IMR-90 (cell line): ENCODE data around the gene FMOD. TPM values are rescaled to one million over a fixed set of nuclear protein-coding genes. Genes with fewer than 3 reads are reported as not detected.
"Not testable (repeated sequence)": the region's sequence is repeated elsewhere in the genome, so short reads cannot be mapped to it uniquely, and the experiment has no call there.

Experiments
- ATAC-seq: fragments of 200-7000 bp; cut with Tn5 transposase; 2 replicates; pipeline ENCODE4 v1.9.1; 2020; ENCODE audit warnings: low read depth, mild to moderate bottlenecking, moderate library complexity
- BruUV-seq: library from RNA; stranded (reverse); fragments of 400-500 nt; replicated peaks from 2 replicates; lab custom pipeline; 2021; lab: Mats Ljungman, UMichigan
- CTCF ChIA-PET: fragments of 300-600 bp; formaldehyde crosslinking; extraction: SDS; loops from one replicate; lab custom pipeline; 2021; ENCODE audit warnings: antibody characterized with exemption; lab: Yijun Ruan, JAX
- POLR2A ChIA-PET: fragments of 300-600 bp; sonication (Branson Sonifier 250); formaldehyde crosslinking; loops from one replicate; lab custom pipeline; 2022; ENCODE audit warnings: antibody characterized with exemption; ENCODE audit not compliant: unreplicated experiment; lab: Charles Lee
- DNase-seq: peaks from one replicate; pipeline ENCODE4 v3.0.0; 2013
- H2AFZ ChIP-seq: replicated peaks from 2 replicates; pipeline ENCODE3; 2013; ENCODE audit warnings: low read length, mild to moderate bottlenecking; ENCODE audit not compliant: poor library complexity
- H2AK5ac ChIP-seq: 2 replicates; pipeline ENCODE4 v1.6.1; 2013; ENCODE audit warnings: low read depth, low read length, inconsistent platforms
- H2AK9ac ChIP-seq: replicated peaks from 2 replicates; pipeline ENCODE3; 2013; ENCODE audit warnings: mild to moderate bottlenecking, low read depth, low read length, moderate library complexity; ENCODE audit not compliant: poor library complexity
- H2BK120ac ChIP-seq: 2 replicates; pipeline ENCODE4 v1.6.1; 2013; ENCODE audit warnings: low read depth, low read length, inconsistent platforms
- H2BK15ac ChIP-seq: 3 replicates; pipeline ENCODE4 v1.6.1; 2013; ENCODE audit warnings: low read depth, low read length, inconsistent platforms
- H2BK20ac ChIP-seq: 2 replicates; pipeline ENCODE4 v1.6.1; 2013; ENCODE audit warnings: low read depth, mild to moderate bottlenecking, inconsistent platforms, low read length, moderate library complexity
- H2BK5ac ChIP-seq: 2 replicates; pipeline ENCODE4 v1.6.1; 2013; ENCODE audit warnings: mild to moderate bottlenecking, low read depth, low read length, inconsistent platforms; ENCODE audit not compliant: poor library complexity, severe bottlenecking
- H3K14ac ChIP-seq: replicated peaks from 2 replicates; pipeline ENCODE4 v1.6.1; 2013; ENCODE audit warnings: low read depth, low read length, inconsistent platforms
- H3K18ac ChIP-seq: 2 replicates; pipeline ENCODE4 v1.6.1; 2013; ENCODE audit warnings: low read depth, low read length, control low read depth
- H3K23ac ChIP-seq: 2 replicates; pipeline ENCODE4 v1.6.1; 2013; ENCODE audit warnings: low read depth, low read length, inconsistent platforms
- H3K27ac ChIP-seq: 2 replicates; pipeline ENCODE4 v1.5.1; 2013; ENCODE audit warnings: mild to moderate bottlenecking, control low read depth, low read length; ENCODE audit not compliant: insufficient read depth
- H3K27me3 ChIP-seq: 2 replicates; pipeline ENCODE4 v1.6.1; 2013; ENCODE audit warnings: low read length; ENCODE audit not compliant: control insufficient read depth, insufficient read depth
- H3K36me3 ChIP-seq: 2 replicates; pipeline ENCODE4 v1.6.1; 2013; ENCODE audit warnings: low read length, mixed read lengths; ENCODE audit not compliant: control insufficient read depth, insufficient read depth
- H3K4ac ChIP-seq: 2 replicates; pipeline ENCODE4 v1.6.1; 2013; ENCODE audit warnings: low read depth, low read length, inconsistent platforms
- H3K4me1 ChIP-seq: 2 replicates; pipeline ENCODE4 v1.6.1; 2013; ENCODE audit warnings: low read length, mixed read lengths; ENCODE audit not compliant: control insufficient read depth, insufficient read depth
- H3K4me2 ChIP-seq: 2 replicates; pipeline ENCODE4 v1.6.1; 2013; ENCODE audit warnings: low read depth, mild to moderate bottlenecking, control low read depth, low read length, moderate library complexity
- H3K4me3 ChIP-seq: 2 replicates; pipeline ENCODE4 v1.5.1; 2013; ENCODE audit warnings: low read depth, mild to moderate bottlenecking, control low read depth, low read length, moderate library complexity; ENCODE audit not compliant: insufficient read depth
- H3K56ac ChIP-seq: 2 replicates; pipeline ENCODE4 v1.6.1; 2013; ENCODE audit warnings: low read length, inconsistent platforms; ENCODE audit not compliant: insufficient read depth; ENCODE audit errors: extremely low read depth
- H3K79me1 ChIP-seq, 2 experiments: 2 replicates each; pipeline ENCODE4 v1.6.1; 2013; ENCODE audit warnings: low read length in 2 of 2, inconsistent platforms in 1 of 2, low read depth in 1 of 2
- H3K9ac ChIP-seq: 2 replicates; pipeline ENCODE4 v1.6.1; 2013; ENCODE audit warnings: low read depth, low read length, control low read depth
- H3K9me1 ChIP-seq: 2 replicates; pipeline ENCODE4 v1.6.1; 2013; ENCODE audit warnings: low read length, inconsistent platforms; ENCODE audit not compliant: insufficient read depth
- H3K9me3 ChIP-seq: 2 replicates; pipeline ENCODE4 v1.6.1; 2013; ENCODE audit warnings: low read length; ENCODE audit not compliant: control insufficient read depth, insufficient read depth
- H4K20me1 ChIP-seq: 2 replicates; pipeline ENCODE4 v1.6.1; 2013; ENCODE audit warnings: low read length, inconsistent platforms; ENCODE audit not compliant: insufficient read depth
- H4K5ac ChIP-seq: 2 replicates; pipeline ENCODE4 v1.6.1; 2013; ENCODE audit warnings: mild to moderate bottlenecking, low read depth, low read length, control low read depth
- H4K8ac ChIP-seq, 2 experiments: 2 replicates each; pipeline ENCODE4 v1.6.1; 2013; ENCODE audit warnings: low read depth in 2 of 2, low read length in 2 of 2, control low read depth in 1 of 2, inconsistent platforms in 1 of 2
- H4K91ac ChIP-seq: 2 replicates; pipeline ENCODE4 v1.6.1; 2013; ENCODE audit warnings: low read depth, low read length, inconsistent platforms; ENCODE audit not compliant: insufficient read depth
- BHLHE40 ChIP-seq: fragments of 150-350 bp; IDR thresholded peaks from 2 replicates; pipeline ENCODE4 v1.6.1; 2016; ENCODE audit warnings: mild to moderate bottlenecking, low read depth, low read length
- CEBPB ChIP-seq: IDR thresholded peaks from 2 replicates; pipeline ENCODE4 v1.6.1; 2012; ENCODE audit warnings: low read depth, low read length, improper control_type of control experiment
- CHD1 ChIP-seq: IDR thresholded peaks from 2 replicates; pipeline ENCODE4 v1.6.1; 2012; ENCODE audit warnings: low read depth, low read length, improper control_type of control experiment
- NFE2L2 ChIP-seq: fragments of 150-350 bp; IDR thresholded peaks from 2 replicates; pipeline ENCODE4 v1.6.1; 2016; ENCODE audit warnings: low read depth, mild to moderate bottlenecking, low read length
- POLR2A ChIP-seq: IDR thresholded peaks from 2 replicates; pipeline ENCODE4 v1.6.1; 2012; ENCODE audit warnings: mild to moderate bottlenecking, low read depth, low read length
- RAD21 ChIP-seq: IDR thresholded peaks from 2 replicates; pipeline ENCODE4 v1.6.1; 2012; ENCODE audit warnings: low read length, improper control_type of control experiment
- RCOR1 ChIP-seq: IDR thresholded peaks from 2 replicates; pipeline ENCODE4 v1.6.1; 2012; ENCODE audit warnings: mild to moderate bottlenecking, low read length, improper control_type of control experiment; ENCODE audit not compliant: insufficient replicate concordance
- WGBS, 2 experiments: methylation state at CpG; one replicate each; pipeline versions ENCODE4 v1.1.5 to v1.1.7; 2013; ENCODE audit warnings: missing lambda C conversion rate in 2 of 2; ENCODE audit not compliant: insufficient read length in 1 of 2; ENCODE audit errors: extremely low coverage in 2 of 2; 5-methylcytosine and 5-hydroxymethylcytosine counted together
- dilution Hi-C: fragments of 300-500 bp; cut with HindIII; formaldehyde crosslinking; loops from one replicate; pipeline ENCODE4 v1.14.3; 2018; ENCODE audit warnings: low sequenced_read_pairs; ENCODE audit not compliant: unreplicated experiment
- in situ Hi-C: fragments of 300-500 bp; cut with MboI; formaldehyde crosslinking; loops from 3 replicates; pipeline ENCODE4 v1.14.3; 2019; ENCODE audit warnings: low sequenced_read_pairs, inconsistent platforms, mixed read lengths
- intact Hi-C: fragments of 100-400 bp; cut with micrococcal nuclease; formaldehyde crosslinking; loops from 2 replicates; pipeline ENCODE4 v1.10.0; 2022
- polyA plus RNA-seq, 3 experiments: library from polyadenylated mRNA; depleted of rRNA; stranded (reverse); fragments of >200 nt; gene quantifications; 2 replicates each; pipeline ENCODE4 v1.2.3, GENCODE V29; 2012; ENCODE audit warnings: low replicate concordance in 1 of 3
- total RNA-seq: library from RNA; depleted of rRNA; stranded (reverse); fragments of >200 nt; gene quantifications from 2 replicates; pipeline ENCODE4 v1.2.3, GENCODE V29; 2012

FMOD gene
- total and polyA plus RNA-seq, 2 of the 4 experiments (the other 2 are of a cell fraction): 0.18 to 2.7 TPM

DNA sequence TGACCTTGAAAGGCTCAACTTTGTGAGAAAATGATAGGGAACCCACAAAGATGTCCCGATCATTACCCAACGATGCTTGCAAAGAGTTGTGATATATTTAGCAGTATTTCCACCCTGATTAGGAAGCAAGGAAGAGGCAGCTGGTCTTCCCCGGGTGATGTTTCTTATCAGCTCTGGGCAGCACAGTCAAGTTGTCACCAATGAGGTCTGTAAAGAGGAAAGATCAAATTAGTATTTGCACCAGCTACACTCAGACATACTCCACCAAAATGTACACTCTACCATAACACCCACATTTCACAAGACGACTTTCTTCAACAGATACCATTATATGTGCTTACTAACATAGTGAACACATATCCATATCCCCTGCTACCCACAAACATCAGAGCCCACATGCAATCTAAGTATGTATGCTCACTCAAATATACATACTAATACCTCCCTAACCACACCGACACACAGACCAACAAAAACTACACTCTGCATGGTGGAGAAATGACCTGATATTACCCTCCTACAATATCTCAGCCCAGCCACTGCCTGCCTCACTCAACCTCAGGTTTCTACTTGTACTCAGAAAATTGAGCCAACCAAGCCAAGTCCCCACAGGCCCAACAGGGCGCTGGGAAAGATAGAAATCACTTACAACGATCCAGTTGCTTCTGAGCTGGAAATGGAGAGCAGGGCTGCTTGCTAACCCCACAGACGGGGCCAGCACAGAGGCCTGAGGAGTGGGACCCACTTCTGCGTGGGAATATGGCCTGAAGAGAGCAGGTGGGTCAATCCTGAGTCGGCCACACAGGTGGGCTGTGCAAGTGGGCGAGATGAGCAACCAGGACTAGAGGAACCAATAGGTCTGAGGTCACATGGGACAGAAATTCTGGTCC lies 50.2 kb downstream of the FMOD start:
- DNase-seq (no peak), ATAC-seq (no peak)
- 54% methylated on average over 2 of the region's 11 CpGs; no CpG with 5 or more reads in 1 of the 2 experiments for WGBS, 2 experiments
- H4K91ac ChIP-seq: no peak overlapping the region
- H3K14ac ChIP-seq: no peak overlapping the region
- no peak overlapping the region for H2BK15ac ChIP-seq
- CTCF ChIA-PET: no interaction called here
- H4K5ac ChIP-seq: no peak overlapping the region
- H3K9me1 ChIP-seq: no peaks in the 10 kb centered on the region
- H2AK5ac ChIP-seq: no peak overlapping the region
- no peaks in the 10 kb centered on the region for H4K20me1 ChIP-seq
- H3K23ac ChIP-seq: no peak overlapping the region
- intact Hi-C loops (no loop called here), in situ Hi-C loops (no loop called here), dilution Hi-C loops (no loop called here)
- H2AFZ ChIP-seq: no peak overlapping the region
- no peak overlapping the region for H4K8ac ChIP-seq
- no peak overlapping the region for H3K27ac ChIP-seq
- no peak overlapping the region for H2AK9ac ChIP-seq
- POLR2A ChIA-PET: no interaction called here
- H3K18ac ChIP-seq: no peak overlapping the region
- TF ChIP-seq POLR2A (no peak), NFE2L2 (no peak), CEBPB (no peak), RCOR1 (no peak), BHLHE40 (no peak), CHD1 (no peak), RAD21 (no peak)
- no TSS peak for BruUV-seq
- no peaks in the 10 kb centered on the region for H3K9me3 ChIP-seq
- H3K79me1 ChIP-seq: 0 out of 4 replicates have a peak, but pooled peaks cover 0 to 2% of the 10 kb centered on the region in 2 experiments
- no peak overlapping the region for H3K9ac ChIP-seq
- H3K56ac ChIP-seq: no peak overlapping the region
- H3K4me2 ChIP-seq: no peak overlapping the region
- H2BK120ac ChIP-seq: no peak overlapping the region
- peaks cover 4% of the 10 kb centered on the region for H3K4me1 ChIP-seq
- no peaks in the 10 kb centered on the region for H3K36me3 ChIP-seq
- H3K27me3 ChIP-seq: peaks cover 41% of the 10 kb centered on the region
- no peak overlapping the region for H3K4me3 ChIP-seq
- no peak overlapping the region for H3K4ac ChIP-seq
- no peak overlapping the region for H2BK5ac ChIP-seq
- H2BK20ac ChIP-seq: no peak overlapping the region

DNA sequence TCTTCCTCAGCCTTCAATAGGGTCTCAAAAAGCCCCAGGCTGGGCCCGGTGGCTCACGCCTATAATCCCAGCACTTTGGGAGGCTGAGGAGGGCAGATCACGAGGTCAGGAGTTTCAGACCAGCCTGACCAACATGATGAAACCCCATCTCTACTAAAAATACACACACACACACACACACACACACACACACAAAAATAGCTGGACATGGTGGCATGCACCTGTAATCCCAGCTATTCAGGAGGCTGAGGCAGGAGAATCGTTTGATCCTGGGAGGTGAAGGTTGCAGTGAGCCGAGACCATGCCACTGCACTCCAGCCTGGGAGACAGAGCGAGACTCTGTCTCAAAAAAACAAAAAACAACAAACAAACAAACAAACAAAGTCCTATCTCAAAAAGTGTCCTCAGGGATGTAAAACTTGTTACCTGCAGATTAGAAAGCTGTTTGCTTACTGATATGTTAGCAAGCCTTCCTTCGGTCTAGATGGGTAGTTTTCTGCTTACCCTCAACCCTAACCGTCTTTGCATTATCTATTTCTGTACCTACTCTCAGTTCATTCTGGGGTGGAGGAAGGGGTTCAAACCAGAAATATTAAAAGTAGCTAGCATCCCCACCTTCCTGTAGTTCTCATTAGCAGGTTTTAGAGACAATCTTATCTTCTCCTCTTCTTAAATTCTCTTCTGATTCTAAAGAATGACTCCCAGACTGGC lies 51.0 kb downstream of the FMOD start:
- DNase-seq, H3K56ac ChIP-seq, ATAC-seq, H2BK5ac ChIP-seq, H4K91ac ChIP-seq, H3K4me3 ChIP-seq, dilution Hi-C loops, POLR2A ChIA-PET, H2BK20ac ChIP-seq, BruUV-seq, CTCF ChIA-PET, H3K18ac ChIP-seq, H3K4ac ChIP-seq, H3K14ac ChIP-seq, intact Hi-C loops, H2AK9ac ChIP-seq, in situ Hi-C loops, H4K5ac ChIP-seq, H3K79me1 ChIP-seq, H2BK15ac ChIP-seq, H2AFZ ChIP-seq, H2AK5ac ChIP-seq, H4K8ac ChIP-seq, H3K4me2 ChIP-seq, H2BK120ac ChIP-seq, H3K36me3 ChIP-seq, H3K9me3 ChIP-seq, H4K20me1 ChIP-seq, H3K23ac ChIP-seq, H3K4me1 ChIP-seq, H3K9ac ChIP-seq, H3K9me1 ChIP-seq, H3K27ac ChIP-seq: not testable (repeated sequence)
- H3K27me3 ChIP-seq: peaks cover 48% of the 10 kb centered on the region
- WGBS, 2 experiments: 100% methylated on average over 1 of the region's 8 CpGs; no CpG with 5 or more reads in 1 of the 2 experiments
